Endothelial cell of umbilical vein (primary cell): ENCODE results near the gene DDX24. TPM values are rescaled to one million over a fixed set of nuclear protein-coding genes. Genes with fewer than 3 reads are reported as not detected.

Experiments used
- BruUV-seq: library from RNA; stranded (reverse); fragments of 400-500 nt; replicated peaks from 2 replicates; lab custom pipeline; 2021; lab: Mats Ljungman, UMichigan
- CTCF ChIA-PET: fragments of 300-600, 350-600 bp; sonication (Branson Sonifier 250); formaldehyde crosslinking; loops from one replicate; lab custom pipeline; 2021; ENCODE audit warnings: antibody characterized with exemption, inconsistent platforms; lab: Charles Lee
- POLR2A ChIA-PET: fragments of 300-600, 350-600 bp; sonication (Branson Sonifier 250); formaldehyde crosslinking; loops from one replicate; lab custom pipeline; 2021; ENCODE audit warnings: antibody characterized with exemption, inconsistent platforms; lab: Charles Lee
- DNase-seq: peaks from one replicate; pipeline ENCODE4 v3.0.0-alpha.2; 2011; ENCODE audit warnings: low read depth, low spot score
- FAIRE-seq: peaks from 2 replicates; lab custom pipeline; 2011; peaks lifted over from hg19 to GRCh38; lab: Jason Lieb, UNC
- H2AFZ ChIP-seq: 2 replicates; pipeline ENCODE4 v1.6.0; 2012; ENCODE audit warnings: low read depth, low read length, control low read depth, inconsistent platforms
- H3K27ac ChIP-seq: 2 replicates; pipeline ENCODE4 v1.5.1; 2011; ENCODE audit warnings: low read depth, mild to moderate bottlenecking, control low read depth, low read length, moderate library complexity; ENCODE audit not compliant: insufficient read depth
- H3K27me3 ChIP-seq, 2 experiments: 2 replicates each; pipeline versions ENCODE4 v1.6.0 to v1.6.1; 2011; ENCODE audit warnings: low read length in 2 of 2, mixed read lengths in 1 of 2; ENCODE audit not compliant: control insufficient read depth in 2 of 2, insufficient read depth in 2 of 2
- H3K36me3 ChIP-seq, 2 experiments: 2 replicates in 1 of 2; 3 replicates in 1 of 2; pipeline ENCODE4 v1.5.1; 2011; ENCODE audit warnings: low read length in 2 of 2, mild to moderate bottlenecking in 1 of 2, moderate library complexity in 1 of 2; ENCODE audit not compliant: control insufficient read depth in 2 of 2, insufficient read depth in 2 of 2; ENCODE audit errors: extremely low read depth in 1 of 2
- H3K4me1 ChIP-seq: 3 replicates; pipeline ENCODE4 v1.5.1; 2011; ENCODE audit warnings: mild to moderate bottlenecking, low read length; ENCODE audit not compliant: control insufficient read depth, insufficient read depth; ENCODE audit errors: extremely low read depth
- H3K4me2 ChIP-seq: 2 replicates; pipeline ENCODE4 v1.6.1; 2011; ENCODE audit warnings: low read length, control low read depth, mixed read lengths; ENCODE audit not compliant: insufficient read depth
- H3K4me3 ChIP-seq, 3 experiments: fragments of 200-600 bp in 1 of 3; sonication (generic), shearing (Covaris generic) in 1 of 3; replicated peaks in 1 of 3; 2 replicates each; pipeline ENCODE4 v1.5.1; 2011 to 2016; ENCODE audit warnings: control low read depth in 3 of 3, low read length in 3 of 3, mild to moderate bottlenecking in 2 of 3, inconsistent platforms in 1 of 3, low read depth in 1 of 3, moderate library complexity in 1 of 3; ENCODE audit not compliant: insufficient read depth in 1 of 3
- H3K79me2 ChIP-seq: 2 replicates; pipeline ENCODE4 v1.6.0; 2012; ENCODE audit warnings: low read length, inconsistent platforms; ENCODE audit not compliant: control insufficient read depth, insufficient read depth
- H3K9ac ChIP-seq: replicated peaks from 2 replicates; pipeline ENCODE3; 2011; ENCODE audit warnings: low read length, control low read depth; ENCODE audit not compliant: insufficient read depth; ENCODE audit errors: extremely low read depth
- H3K9me1 ChIP-seq: replicated peaks from 3 replicates; pipeline ENCODE4 v1.6.0; 2011; ENCODE audit warnings: mild to moderate bottlenecking, low read length; ENCODE audit not compliant: control insufficient read depth, insufficient read depth; ENCODE audit errors: extremely low read depth
- H3K9me3 ChIP-seq: replicated peaks from 2 replicates; pipeline ENCODE4 v1.5.1; 2012; ENCODE audit warnings: low read length, inconsistent platforms; ENCODE audit not compliant: control insufficient read depth, insufficient read depth
- H4K20me1 ChIP-seq: replicated peaks from 2 replicates; pipeline ENCODE3; 2011; ENCODE audit warnings: mild to moderate bottlenecking, low read length; ENCODE audit not compliant: control insufficient read depth, insufficient read depth; ENCODE audit errors: extremely low read depth
- CTCF ChIP-seq, 2 donors: IDR thresholded peaks; 1 replicate in 1 of 2; 2 replicates in 1 of 2; pipeline ENCODE4 v1.5.1; 2011; ENCODE audit warnings: low read length in 2 of 2, mild to moderate bottlenecking in 2 of 2, moderate library complexity in 2 of 2, control low read depth in 1 of 2, inconsistent platforms in 1 of 2, low read depth in 1 of 2; ENCODE audit not compliant: insufficient read depth in 1 of 2; ENCODE audit errors: extremely low read depth in 1 of 2
- EZH2 ChIP-seq: IDR thresholded peaks from 2 replicates; pipeline ENCODE4 v1.6.1; 2012; ENCODE audit warnings: borderline replicate concordance, low read depth, mild to moderate bottlenecking, moderate library complexity, low read length, inconsistent platforms; ENCODE audit not compliant: severe bottlenecking
- FOS ChIP-seq: IDR thresholded peaks from 2 replicates; pipeline ENCODE4 v1.6.1; 2011; ENCODE audit warnings: mild to moderate bottlenecking, low read length, moderate library complexity, borderline replicate concordance; ENCODE audit not compliant: insufficient read depth
- GATA2 ChIP-seq: IDR thresholded peaks from 2 replicates; pipeline ENCODE4 v1.7.0; 2011; ENCODE audit warnings: low read depth, mild to moderate bottlenecking, moderate library complexity, mixed read lengths, low read length; ENCODE audit not compliant: insufficient read length, insufficient read depth
- JUN ChIP-seq: IDR thresholded peaks from 2 replicates; pipeline ENCODE4 v1.6.1; 2011; ENCODE audit warnings: borderline replicate concordance, low read depth; ENCODE audit not compliant: insufficient read length, insufficient read depth
- MAX ChIP-seq: IDR thresholded peaks from 2 replicates; pipeline ENCODE4 v1.6.1; 2011; ENCODE audit not compliant: insufficient read depth, insufficient read length
- MYC ChIP-seq: IDR thresholded peaks from one replicate; pipeline ENCODE4 v1.6.1; 2011; ENCODE audit warnings: mild to moderate bottlenecking, low read depth, low read length
- POLR2A ChIP-seq: IDR thresholded peaks from 2 replicates; pipeline ENCODE4 v1.6.1; 2012; ENCODE audit warnings: low read depth, mild to moderate bottlenecking, control low read depth, low read length
- POLR2AphosphoS5 ChIP-seq: IDR thresholded peaks from 2 replicates; pipeline ENCODE4 v1.6.1; 2012; ENCODE audit warnings: low read depth, mild to moderate bottlenecking, control low read depth, low read length, moderate library complexity; ENCODE audit not compliant: insufficient read depth
- dilution Hi-C: fragments of 300-500 bp; cut with MboI; formaldehyde crosslinking; loops from one replicate; pipeline ENCODE4 v1.15.0; 2019; ENCODE audit warnings: low sequenced_read_pairs; ENCODE audit not compliant: extremely low pct_ligation_motif_present
- intact Hi-C: fragments of 100-400 bp; cut with micrococcal nuclease; formaldehyde crosslinking; loops from one replicate; pipeline ENCODE4 v1.10.0; 2022
- polyA plus RNA-seq, 4 experiments: library from polyadenylated mRNA; depleted of rRNA in 3 of 4; stranded (reverse) in 3 of 4; unstranded in 1 of 4; fragments of >200 nt; gene quantifications; 2 replicates each; pipeline versions ENCODE4 v1.2.1 to v1.2.3, GENCODE V29; 2011 to 2012; ENCODE audit warnings: missing spikeins in 1 of 4
- total RNA-seq: library from RNA; stranded (reverse); gene quantifications from 2 replicates; pipeline ENCODE4 v1.2.3, GENCODE V29; 2021

DDX24 gene
- total and polyA plus RNA-seq, 2 donors (not counting 3 experiments of a cell fraction or from before 2014, with no cell fraction given), result 88.3 to 141 TPM

GRCh38 chr14:94054936-94055335, 26.1 kb downstream of the DDX24 start:
- no peak overlapping the region for H3K9ac ChIP-seq
- no peak overlapping the region for H3K4me3 ChIP-seq
- H3K4me1 ChIP-seq, result no peaks in the 10 kb centered on the region
- no peaks in the 10 kb centered on the region for H3K9me3 ChIP-seq
- H3K79me2 ChIP-seq, result peaks cover 5% of the 10 kb centered on the region
- no peaks in the 10 kb centered on the region for H3K27me3 ChIP-seq
- dilution Hi-C loops, result no loop called here
- H3K9me1 ChIP-seq, result no peaks in the 10 kb centered on the region
- no peak for FAIRE-seq
- TF ChIP-seq EZH2 (no peak), GATA2 (no peak), MAX (no peak), JUN (no peak), POLR2A (no peak), FOS (no peak), MYC (no peak), POLR2AphosphoS5 (no peak), CTCF (IDR thresholded peaks at IDR 0.05; ENCODE audit: extremely low read depth in 1 of 2, insufficient read depth in 1 of 2, low read depth in 1 of 2, low read length in 2 of 2) (no peak)
- intact Hi-C loops, result no loop called here
- H3K36me3 ChIP-seq, result peaks cover 21 to 31% of the 10 kb centered on the region in 2 experiments
- H3K4me2 ChIP-seq, result no peak overlapping the region
- H2AFZ ChIP-seq, result no peak overlapping the region
- H4K20me1 ChIP-seq, result no peaks in the 10 kb centered on the region
- no peak for DNase-seq
- no peak overlapping the region for H3K27ac ChIP-seq
- ChIA-PET POLR2A (no interaction called here), CTCF (interaction anchor here (7.6 kb wide), 1 partner anchor 82 kb away, joined by 133 read pairs; no protein-coding TSS in a partner anchor)
- BruUV-seq, result no TSS peak
